ENCODE results near the gene DGCR2. TPM values are rescaled to one million over a fixed set of nuclear protein-coding genes. Genes with fewer than 3 reads are reported as not detected.

DGCR2 gene
- total RNA-seq, 2 donors from 2014 or later = 43.8 to 89.3 TPM

DNA sequence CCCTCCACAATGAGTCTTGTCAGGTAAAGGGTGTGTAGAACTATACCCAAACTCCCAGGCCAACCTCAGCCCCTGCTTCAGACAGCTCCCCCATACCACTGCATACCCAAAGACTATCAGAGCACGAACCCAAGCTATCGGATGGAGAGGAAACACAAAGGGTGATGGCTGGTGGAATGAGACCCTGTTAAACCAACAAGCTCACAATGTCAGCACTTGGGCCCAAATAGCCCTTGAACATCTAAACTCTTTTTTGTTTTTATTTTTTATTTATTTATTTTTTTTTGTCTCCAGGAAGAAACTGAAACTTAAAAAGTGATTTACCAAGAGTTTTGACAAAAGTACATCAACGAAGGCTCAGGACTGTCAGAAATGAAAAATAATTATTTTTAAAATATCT lies 10.6 kb downstream of the DGCR2 start:
- intact Hi-C loops (cut with DNase I) = no loop called here
- Histone ChIP-seq H3K9me3 (no peaks in the 10 kb centered on the region), H3K27ac (no peak overlapping the region), H3K4me3 (no peak overlapping the region), H3K36me3 (replicated peaks in 1 of 2; ENCODE audit: insufficient read depth in 1 of 2, low read depth in 2 of 2) (no peaks in the 10 kb centered on the region), H3K27me3 (no peaks in the 10 kb centered on the region), H3K4me1 (peaks cover 68% of the 10 kb centered on the region)
- TF ChIP-seq POLR2A (IDR thresholded peaks at IDR 0.05) = no peak
- TF ChIP-seq, protein P1, sequence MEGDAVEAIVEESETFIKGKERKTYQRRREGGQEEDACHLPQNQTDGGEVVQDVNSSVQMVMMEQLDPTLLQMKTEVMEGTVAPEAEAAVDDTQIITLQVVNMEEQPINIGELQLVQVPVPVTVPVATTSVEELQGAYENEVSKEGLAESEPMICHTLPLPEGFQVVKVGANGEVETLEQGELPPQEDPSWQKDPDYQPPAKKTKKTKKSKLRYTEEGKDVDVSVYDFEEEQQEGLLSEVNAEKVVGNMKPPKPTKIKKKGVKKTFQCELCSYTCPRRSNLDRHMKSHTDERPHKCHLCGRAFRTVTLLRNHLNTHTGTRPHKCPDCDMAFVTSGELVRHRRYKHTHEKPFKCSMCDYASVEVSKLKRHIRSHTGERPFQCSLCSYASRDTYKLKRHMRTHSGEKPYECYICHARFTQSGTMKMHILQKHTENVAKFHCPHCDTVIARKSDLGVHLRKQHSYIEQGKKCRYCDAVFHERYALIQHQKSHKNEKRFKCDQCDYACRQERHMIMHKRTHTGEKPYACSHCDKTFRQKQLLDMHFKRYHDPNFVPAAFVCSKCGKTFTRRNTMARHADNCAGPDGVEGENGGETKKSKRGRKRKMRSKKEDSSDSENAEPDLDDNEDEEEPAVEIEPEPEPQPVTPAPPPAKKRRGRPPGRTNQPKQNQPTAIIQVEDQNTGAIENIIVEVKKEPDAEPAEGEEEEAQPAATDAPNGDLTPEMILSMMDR (IDR thresholded peaks at IDR 0.05) = no peak
- WGBS, 2 donors = 82 to 85% methylated on average over 3 of the region's 3 CpGs
- no peak for DNase-seq
- ATAC-seq = no peak

DNA sequence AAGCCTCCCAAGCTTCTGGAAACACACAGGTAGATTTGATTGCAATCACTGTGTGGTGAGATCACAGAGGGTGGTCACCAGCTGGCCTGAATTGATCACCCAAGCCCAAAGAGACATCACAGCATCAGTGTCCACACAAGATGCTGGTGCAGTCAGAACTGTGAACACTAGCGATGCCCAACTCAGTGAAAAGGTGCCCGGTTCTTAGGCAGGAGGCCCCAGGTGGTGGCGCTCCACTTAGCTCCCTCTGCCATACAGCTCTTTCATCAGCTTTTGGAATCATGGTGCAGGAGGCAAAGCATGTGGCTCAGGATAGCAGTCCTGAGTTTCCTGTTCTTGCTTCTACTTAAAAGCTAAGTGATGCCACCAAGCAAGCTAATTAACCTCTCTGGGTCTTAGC lies 11.1 kb downstream of the DGCR2 start:
- no peak for ATAC-seq
- Histone ChIP-seq H3K27ac (no peak overlapping the region), H3K4me3 (no peak overlapping the region), H3K27me3 (no peaks in the 10 kb centered on the region), H3K36me3 (replicated peaks in 1 of 2; ENCODE audit: insufficient read depth in 1 of 2, low read depth in 2 of 2) (no peaks in the 10 kb centered on the region), H3K4me1 (peaks cover 68% of the 10 kb centered on the region), H3K9me3 (no peaks in the 10 kb centered on the region)
- DNase-seq = no peak
- WGBS, 2 donors = 82 to 88% methylated on average over 3 of the region's 3 CpGs
- TF ChIP-seq, protein P1 (IDR thresholded peaks at IDR 0.05) = no peak
- TF ChIP-seq POLR2A (IDR thresholded peaks at IDR 0.05) = no peak
- intact Hi-C loops (cut with DNase I) = no loop called here

DNA sequence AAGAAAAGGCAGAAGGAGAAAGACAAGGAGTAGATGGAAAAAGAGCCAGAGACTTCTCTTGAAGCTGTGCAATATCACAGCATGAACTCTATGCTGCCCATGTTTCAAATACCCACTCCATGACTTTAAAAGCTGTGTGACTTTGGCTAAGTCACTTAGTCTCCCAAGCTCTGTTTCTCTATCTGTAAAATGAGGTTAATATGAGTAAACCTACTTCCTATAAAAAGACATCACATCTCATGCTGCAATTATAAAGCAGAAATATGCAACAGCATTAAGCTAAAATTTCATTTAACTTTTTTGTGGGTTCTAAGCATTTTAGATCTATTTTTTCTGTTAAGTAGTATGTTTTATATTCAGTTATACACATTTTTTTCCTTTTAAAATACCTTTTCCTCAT lies 11.6 kb downstream of the DGCR2 start:
- intact Hi-C loops (cut with DNase I) = no loop called here
- Histone ChIP-seq H3K36me3 (replicated peaks in 1 of 2; ENCODE audit: insufficient read depth in 1 of 2, low read depth in 2 of 2) (no peaks in the 10 kb centered on the region), H3K27ac (peak overlapping the region in 1 of 4 donors; percentile 19), H3K9me3 (no peaks in the 10 kb centered on the region), H3K27me3 (no peaks in the 10 kb centered on the region), H3K4me1 (peaks cover 68% of the 10 kb centered on the region), H3K4me3 (no peak overlapping the region)
- TF ChIP-seq, protein P1 (IDR thresholded peaks at IDR 0.05) = no peak
- ATAC-seq (no peak), DNase-seq (no peak)

DNA sequence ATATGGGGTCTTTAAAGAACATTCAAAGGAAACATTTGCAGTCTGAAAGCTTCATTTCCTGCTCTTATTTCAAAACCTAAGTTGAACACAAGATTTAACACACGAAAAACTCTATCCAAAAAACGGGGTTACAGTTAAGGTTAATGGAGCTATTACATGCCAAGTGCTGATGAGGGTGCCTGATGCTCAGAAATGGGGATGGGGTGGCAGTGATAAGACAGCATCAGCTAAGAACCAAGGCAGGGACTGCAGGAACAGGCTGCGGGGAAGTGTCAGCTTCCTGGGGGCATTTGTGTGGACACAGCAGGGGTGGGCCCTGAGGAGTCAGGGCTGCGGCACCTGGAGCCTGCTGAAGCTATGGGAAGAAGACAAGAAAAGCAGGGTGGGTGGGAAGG lies 12.2 kb downstream of the DGCR2 start:
- intact Hi-C loops (cut with DNase I) = no loop called here
- 22 to 71% methylated on average over 4 of the region's 4 CpGs for WGBS, 2 donors
- no peak overlapping the region for H3K4me3 ChIP-seq
- TF ChIP-seq POLR2A (IDR thresholded peaks at IDR 0.05) = no peak
- TF ChIP-seq, protein P1 (IDR thresholded peaks at IDR 0.05) = no peak
- H3K9me3 ChIP-seq = no peaks in the 10 kb centered on the region
- no peak for ATAC-seq
- H3K4me1 ChIP-seq = peaks cover 68% of the 10 kb centered on the region
- peak overlapping the region; percentile 19 to 64 (median 54) for H3K27ac ChIP-seq
- no peak for DNase-seq
- H3K36me3 ChIP-seq (replicated peaks in 1 of 2; ENCODE audit: insufficient read depth in 1 of 2, low read depth in 2 of 2) = no peaks in the 10 kb centered on the region
- H3K27me3 ChIP-seq = no peaks in the 10 kb centered on the region

DNA sequence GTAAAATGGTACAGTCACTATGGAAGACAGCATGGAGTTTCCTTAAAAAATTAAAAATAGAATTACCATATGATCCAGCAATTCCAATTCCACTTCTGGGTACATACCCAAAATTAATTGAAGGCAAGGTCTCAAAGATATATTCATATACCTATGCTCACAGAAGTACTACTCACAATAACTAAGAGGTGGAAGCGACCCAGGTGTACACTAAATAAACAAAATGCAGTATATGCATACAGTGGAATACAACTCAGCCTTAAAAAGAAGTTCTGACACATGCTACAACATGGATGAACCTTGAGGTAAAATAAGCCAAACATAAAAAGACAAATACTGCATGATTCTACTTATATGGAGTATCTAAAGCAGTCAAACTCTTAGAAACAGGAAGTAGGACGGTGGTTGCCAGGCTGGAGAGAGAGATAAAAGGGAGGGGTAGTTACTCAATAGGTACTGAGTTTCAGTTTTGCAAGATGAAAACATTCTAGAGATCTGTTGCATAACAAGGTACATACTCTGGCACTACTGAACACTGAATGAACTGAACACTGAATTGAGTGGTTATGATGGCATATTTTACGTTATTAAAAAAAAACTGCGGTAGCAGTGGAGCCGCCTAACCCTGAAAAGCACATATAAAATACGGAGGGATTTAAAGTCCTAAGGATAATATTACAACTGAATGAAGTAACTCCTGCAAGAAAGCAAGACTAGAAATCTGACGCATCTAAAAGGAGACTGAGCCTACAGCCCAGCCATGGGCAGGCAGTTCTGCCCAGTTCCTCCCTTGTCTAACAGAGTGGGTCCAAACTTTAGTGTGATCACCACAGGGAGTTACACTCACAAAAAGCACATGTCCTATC lies 12.8 kb downstream of the DGCR2 start:
- no peaks in the 10 kb centered on the region for H3K27me3 ChIP-seq
- DNase-seq (peak; percentile 58 to 79 (median 66)), ATAC-seq (peak; percentile 86)
- H3K36me3 ChIP-seq (replicated peaks in 1 of 2; ENCODE audit: insufficient read depth in 1 of 2, low read depth in 2 of 2) = no peaks in the 10 kb centered on the region
- peak overlapping the region; percentile 19 to 64 (median 54) for H3K27ac ChIP-seq
- no peak overlapping the region for H3K4me3 ChIP-seq
- H3K4me1 ChIP-seq = peaks cover 68% of the 10 kb centered on the region
- TF ChIP-seq, protein P1 (IDR thresholded peaks at IDR 0.05) = no peak
- no peak for TF ChIP-seq POLR2A (IDR thresholded peaks at IDR 0.05)
- WGBS, 2 donors = 40 to 53% methylated on average over 7 of the region's 7 CpGs
- intact Hi-C loops (cut with DNase I) = no loop called here
- no peaks in the 10 kb centered on the region for H3K9me3 ChIP-seq

All from body of pancreas (tissue), 4 donors.